NB4 (cell line): Measurements from ENCODE around the gene TRIOBP.
"Not testable (repeated sequence)": the region's sequence is repeated elsewhere in the genome, so short reads cannot be mapped to it uniquely, and the experiment has no call there.

Experiments
- DNase-seq: peaks from one replicate; pipeline ENCODE4 v3.0.0; 2010; ENCODE audit warnings: low read depth
- H3K4me3 ChIP-seq: one replicate; pipeline ENCODE4 v1.5.1; 2011; ENCODE audit warnings: mild to moderate bottlenecking, low read depth, low read length, moderate library complexity
- CTCF ChIP-seq: IDR thresholded peaks from one replicate; pipeline ENCODE4 v1.5.1; 2012; ENCODE audit warnings: low read depth, low read length
- MAX ChIP-seq: IDR thresholded peaks from 2 replicates; pipeline ENCODE4 v1.6.1; 2011; ENCODE audit warnings: low read depth, low read length
- MYC ChIP-seq: IDR thresholded peaks from 2 replicates; pipeline ENCODE4 v1.6.1; 2011; ENCODE audit warnings: low read depth, low read length
- POLR2A ChIP-seq: IDR thresholded peaks from 2 replicates; pipeline ENCODE4 v1.6.1; 2011; ENCODE audit warnings: mild to moderate bottlenecking; ENCODE audit not compliant: insufficient read length; ENCODE audit errors: extremely low read depth

Gene TRIOBP

GRCh38 chr22:37790234-37790633 lies 93.4 kb downstream of the TRIOBP start:
- TF ChIP-seq CTCF (no peak), MYC (no peak), MAX (no peak), POLR2A (no peak)
- no peak overlapping the region for H3K4me3 ChIP-seq
- DNase-seq, result no peak

- TF ChIP-seq MYC (no peak), MAX (no peak), CTCF (no peak), POLR2A (no peak)
- DNase-seq, result no peak
- no peak overlapping the region for H3K4me3 ChIP-seq
Observed at GRCh38 chr22:37792494-37792893, 95.6 kb downstream of the TRIOBP start.

- TF ChIP-seq POLR2A (no peak), MYC (no peak), MAX (no peak), CTCF (no peak)
- DNase-seq, result no peak
- no peak overlapping the region for H3K4me3 ChIP-seq
Observed at GRCh38 chr22:37794376-37794775, 97.5 kb downstream of the TRIOBP start.

- TF ChIP-seq MAX (no peak), MYC (no peak), CTCF (no peak), POLR2A (no peak)
- H3K4me3 ChIP-seq, result no peak overlapping the region
Observed at GRCh38 chr22:37796079-37796478, 99.2 kb downstream of the TRIOBP start.

GRCh38 chr22:37797259-37797658 lies 100.4 kb downstream of the TRIOBP start:
- not testable (repeated sequence) for H3K4me3 ChIP-seq, DNase-seq

More at GRCh38 chr22:37796079-37796478, 99.2 kb downstream of the TRIOBP start:
- DNase-seq, result no peak

GRCh38 chr22:37797874-37798500 lies 101.1 kb downstream of the TRIOBP start:
- H3K4me3 ChIP-seq, result no peak overlapping the region
- no peak for TF ChIP-seq POLR2A
- no peak for TF ChIP-seq MYC
- no peak for TF ChIP-seq MAX
- TF ChIP-seq CTCF, result no peak
- no peak for DNase-seq

GRCh38 chr22:37799979-37800378 lies 103.1 kb downstream of the TRIOBP start:
- not testable (repeated sequence) for H3K4me3 ChIP-seq, DNase-seq
